GM19468 (cell line): ENCODE measurements around the gene MYLK.

Experiments
- ATAC-seq: cut with Tn5 transposase; IDR thresholded peaks from one replicate; pipeline ENCODE4 v1.9.1; 2021; ENCODE audit warnings: mild to moderate bottlenecking, moderate library complexity, moderate number of reproducible peaks; ENCODE audit not compliant: unreplicated experiment; ENCODE audit errors: extremely low read depth

MYLK gene

DNA sequence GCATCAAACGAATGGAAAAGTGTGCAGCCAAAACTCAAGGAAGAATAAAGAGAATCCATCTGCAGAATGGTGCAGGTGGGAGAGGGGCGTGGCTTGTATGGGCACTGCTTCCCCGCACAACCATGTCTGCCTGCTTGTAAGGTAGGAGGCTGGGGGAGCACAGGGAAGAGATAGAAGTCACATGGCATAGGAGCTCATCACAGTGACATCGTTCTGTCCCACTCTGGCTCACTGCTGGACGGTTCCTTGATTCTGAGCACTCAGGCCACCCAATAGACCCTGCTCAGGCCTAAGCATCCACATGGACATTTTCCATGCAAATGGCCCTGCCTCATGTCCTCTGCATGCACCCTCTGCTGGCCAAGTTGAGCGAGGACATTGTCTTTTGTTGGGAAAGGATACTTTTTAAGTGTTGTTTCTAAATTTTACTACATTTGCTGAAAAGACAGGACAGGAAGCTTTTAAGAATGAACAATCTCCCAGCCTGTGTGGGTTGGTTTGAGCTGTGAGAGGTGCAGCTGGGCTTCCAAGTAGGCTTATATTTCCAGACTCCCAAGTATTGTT, 3.1 kb downstream of the MYLK start:
- no peak for ATAC-seq

DNA sequence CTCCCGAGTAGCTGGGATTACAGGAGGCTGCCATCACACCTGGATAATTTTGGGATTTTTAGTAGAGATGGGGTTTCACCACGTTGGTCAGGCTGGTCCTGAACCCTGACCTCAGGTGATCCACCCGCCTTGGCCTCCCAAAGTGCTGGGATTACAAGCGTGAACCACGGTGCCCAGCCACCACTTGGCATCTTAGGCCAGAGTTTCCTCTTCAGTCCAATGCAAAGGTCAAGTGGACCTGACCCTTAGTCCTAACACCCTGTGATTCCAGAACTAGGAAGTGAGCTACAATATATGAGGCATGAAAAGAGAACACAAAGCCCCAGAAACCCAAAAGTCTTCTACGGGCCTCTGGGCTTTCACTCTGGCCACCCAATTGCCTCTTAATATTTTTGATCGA, 5.3 kb downstream of the MYLK start:
- ATAC-seq, result no peak

DNA sequence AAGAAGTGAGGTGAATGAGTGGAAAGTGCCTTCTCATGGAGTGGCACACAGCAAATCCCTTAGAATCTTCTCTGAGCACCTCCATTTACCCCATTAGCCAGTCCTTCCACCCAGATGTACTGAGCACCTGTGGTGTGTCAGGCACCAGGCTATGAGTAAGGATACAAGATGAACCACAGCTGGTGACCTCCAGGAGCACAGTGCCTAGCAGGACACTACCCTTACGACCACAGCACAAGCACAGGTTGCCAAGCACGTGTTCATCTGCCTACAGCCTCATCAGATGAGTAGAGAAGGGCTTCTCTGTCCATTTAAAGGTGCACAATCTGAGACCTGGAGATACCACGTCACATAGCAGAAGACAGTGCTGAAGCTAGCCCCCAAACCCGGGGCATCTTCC, 6.2 kb downstream of the MYLK start:
- ATAC-seq, result no peak

DNA sequence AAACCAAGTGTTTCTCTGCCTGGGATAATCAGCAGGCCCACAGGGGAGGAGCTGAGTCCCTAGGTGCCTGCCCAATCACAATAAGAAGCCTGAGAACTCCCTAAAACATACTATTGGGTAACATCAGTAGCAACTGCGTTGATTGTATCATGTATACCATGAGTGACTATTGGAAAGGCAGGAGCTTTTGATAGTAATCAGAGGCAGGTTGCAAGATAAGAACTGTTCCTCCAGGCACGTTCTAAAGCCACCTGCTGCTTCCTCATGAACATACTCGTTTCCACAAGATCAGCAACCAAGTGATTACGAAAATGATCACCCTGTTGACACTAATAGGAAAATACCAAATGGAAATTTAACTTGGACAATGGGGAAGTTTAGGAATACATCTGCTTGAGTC, 6.7 kb downstream of the MYLK start:
- ATAC-seq, result no peak

DNA sequence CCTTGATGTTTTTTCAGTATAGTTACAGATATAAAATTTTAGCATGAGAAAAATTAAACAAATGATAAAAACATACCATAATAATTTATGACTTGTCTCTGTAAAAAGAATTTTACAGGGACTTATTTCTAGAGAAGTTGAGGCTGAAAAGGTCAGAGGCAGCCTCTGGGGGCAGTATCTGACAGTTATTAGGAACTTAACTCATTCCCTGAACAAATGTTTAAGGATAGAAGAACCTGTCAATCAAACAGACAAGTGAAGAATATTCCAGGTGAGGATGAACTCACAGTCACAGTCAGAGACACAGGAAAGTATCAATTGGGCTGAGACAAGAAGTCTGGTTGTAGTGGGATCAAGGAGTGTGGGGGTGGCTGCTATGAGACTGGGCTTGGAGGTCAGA, 7.3 kb downstream of the MYLK start:
- no peak for ATAC-seq

DNA sequence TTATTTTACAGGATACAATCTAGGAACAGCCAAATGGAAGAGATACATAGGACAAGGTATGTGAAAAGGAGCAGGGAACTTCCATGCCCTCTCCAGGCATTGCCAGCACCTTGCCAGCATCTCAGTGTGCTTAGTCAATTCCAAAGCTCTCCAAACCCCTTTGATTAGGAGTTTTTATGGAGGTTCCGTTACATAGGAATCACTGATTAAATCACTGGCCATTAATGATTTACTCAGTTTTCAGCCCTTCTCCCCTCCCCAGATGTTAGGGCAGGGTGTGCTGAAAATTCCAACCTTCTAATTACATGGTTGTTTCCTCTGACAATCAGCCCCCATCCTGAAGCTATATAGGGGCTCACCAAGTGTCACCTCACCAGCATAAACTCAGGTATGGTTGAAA, 11.5 kb downstream of the MYLK start:
- ATAC-seq, result no peak

DNA sequence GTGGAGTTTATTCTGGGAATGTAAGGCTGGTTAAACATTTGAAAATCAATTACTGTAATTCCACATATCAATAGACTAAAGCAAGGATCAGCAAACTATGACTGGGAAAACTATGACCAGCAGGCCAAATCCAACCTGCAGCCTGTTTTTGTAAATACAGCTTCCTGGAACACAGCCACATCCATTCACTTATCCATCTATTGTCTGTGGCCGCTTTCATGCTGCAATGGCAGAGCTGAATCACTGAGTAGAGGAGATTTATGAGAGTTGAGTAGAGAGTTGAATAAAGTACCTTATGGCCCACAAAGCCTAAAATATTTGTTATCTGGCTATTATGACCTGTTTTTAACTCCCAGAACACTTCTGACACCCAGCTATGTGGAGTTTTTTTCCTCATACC, 12.2 kb downstream of the MYLK start:
- no peak for ATAC-seq

DNA sequence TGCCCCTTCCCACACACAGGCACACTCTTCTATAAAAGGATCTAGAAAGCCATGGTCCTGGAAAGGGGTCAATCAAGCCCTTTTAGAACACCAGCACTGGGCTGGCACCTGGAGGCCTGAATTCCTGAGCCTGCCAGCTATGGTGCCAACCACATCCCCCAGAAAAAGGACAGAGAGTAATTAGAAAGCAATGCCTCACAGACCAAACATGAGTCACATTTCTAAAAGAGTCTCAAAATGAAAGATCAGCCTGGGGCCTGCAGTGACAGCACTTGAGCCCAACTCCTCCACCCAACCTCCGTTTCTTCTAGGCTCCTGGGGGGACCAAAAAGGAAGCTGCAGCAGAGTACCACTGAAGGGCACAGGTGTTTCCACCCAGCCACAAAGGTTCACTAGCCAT, 14.1 kb downstream of the MYLK start:
- ATAC-seq, result no peak

DNA sequence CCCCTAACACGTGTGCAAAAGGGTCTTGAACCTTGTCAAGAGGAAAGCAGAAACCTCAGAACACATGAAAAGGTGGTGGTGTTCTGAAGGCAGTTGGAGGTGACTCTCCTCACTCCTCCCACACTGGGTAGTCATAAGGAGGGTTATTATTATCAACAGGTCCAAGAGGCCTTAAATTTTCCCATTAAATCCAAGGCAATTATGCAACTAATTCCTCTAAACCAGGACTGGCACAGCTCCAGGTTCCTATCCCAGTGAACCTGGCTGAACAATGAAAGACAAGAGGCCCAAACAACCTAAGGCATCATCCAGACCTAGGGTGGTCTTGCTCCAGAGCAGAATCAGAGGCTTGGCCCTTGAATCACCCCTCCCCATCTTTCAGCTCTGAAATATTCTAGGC, 15.0 kb downstream of the MYLK start:
- ATAC-seq, result no peak

DNA sequence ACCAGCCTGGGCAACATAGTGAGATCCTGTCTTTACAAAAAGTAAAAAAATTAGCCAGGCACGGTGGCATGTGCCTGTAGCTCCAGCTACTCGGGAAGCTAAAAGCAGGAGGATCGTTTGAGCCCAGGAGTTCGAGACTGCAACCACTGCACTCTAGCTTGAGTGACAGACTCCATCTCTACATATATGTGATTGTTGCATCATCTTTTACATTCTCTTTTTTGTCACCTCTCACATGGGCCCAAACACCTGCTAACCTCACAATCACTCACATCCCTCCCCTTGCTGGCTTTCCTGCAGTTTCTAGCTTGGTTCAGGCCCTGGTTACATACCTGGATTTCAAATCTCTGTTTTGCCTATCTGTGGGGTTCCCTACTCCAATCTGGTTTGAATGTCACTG, 19.4 kb downstream of the MYLK start:
- ATAC-seq, result no peak

DNA sequence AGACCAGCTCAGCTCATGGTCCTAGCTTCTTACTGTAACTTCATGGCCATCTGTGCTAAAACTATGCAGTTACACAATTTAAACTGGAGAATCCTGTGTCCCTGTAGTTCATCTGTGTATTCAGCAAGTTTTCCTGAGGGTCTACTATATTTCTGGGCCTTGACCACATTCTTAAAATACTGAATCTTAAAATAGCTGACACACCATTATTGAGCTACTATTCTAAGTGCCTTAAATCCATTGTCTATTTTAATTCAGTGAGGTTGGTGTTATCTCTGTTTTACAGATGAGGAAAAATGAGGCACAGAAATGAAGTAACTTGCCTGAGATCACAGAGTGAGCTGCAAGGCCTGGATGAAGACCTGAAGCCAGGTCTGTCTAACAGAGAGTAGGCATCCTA, 22.0 kb downstream of the MYLK start:
- no peak for ATAC-seq

DNA sequence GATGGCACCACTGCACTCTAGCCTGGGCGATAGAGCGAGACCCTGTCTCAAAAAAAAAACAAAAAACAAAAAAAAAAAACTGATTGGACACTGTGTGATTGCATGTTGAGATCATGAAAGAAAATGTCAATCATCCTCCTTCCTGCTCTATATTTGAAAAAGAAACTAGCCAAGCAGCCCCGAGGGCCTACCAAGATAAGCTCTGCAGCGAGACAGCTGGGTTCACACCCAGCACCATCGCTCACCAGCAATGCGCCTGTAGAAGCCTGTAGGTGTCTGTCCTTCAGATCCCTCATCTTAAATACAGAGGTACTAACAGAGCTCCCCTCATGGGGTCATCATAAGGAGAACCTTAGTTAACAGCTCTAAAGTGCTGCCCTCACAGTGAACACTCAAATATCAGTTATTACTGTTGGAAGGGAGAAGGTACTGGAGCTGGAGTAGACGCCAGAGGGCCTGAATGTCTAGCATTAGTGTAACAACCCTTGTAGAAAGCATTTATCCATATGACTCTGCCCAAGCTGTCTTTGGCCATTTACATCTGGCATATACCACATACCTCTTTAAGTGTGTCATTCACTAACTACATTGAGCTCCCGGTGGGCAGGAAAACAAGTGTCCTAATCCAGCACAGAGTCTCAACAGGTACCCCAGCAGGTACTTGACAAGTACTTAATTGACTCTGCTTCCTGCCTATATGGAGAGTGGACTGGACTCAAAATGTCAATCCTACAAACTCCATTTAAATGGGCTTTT, 22.9 kb downstream of the MYLK start:
- no peak for ATAC-seq

DNA sequence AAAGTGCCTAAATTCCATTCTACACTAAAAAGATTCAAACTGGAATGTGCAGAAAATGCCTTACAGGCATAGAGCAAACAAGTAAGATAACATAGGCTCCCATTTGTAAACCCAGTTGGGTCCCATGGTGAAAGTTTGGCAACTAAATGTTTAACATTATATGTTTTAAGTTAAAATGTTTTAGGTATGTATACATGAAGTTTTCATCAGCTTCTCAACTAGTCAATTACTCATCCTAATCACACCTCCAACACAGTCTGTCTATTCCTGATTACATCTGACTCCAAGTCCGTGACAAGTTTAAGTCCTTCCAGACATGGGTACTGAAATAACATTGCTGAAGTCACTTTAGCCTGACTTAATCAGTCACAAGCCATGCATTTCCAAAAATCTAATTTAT, 25.0 kb downstream of the MYLK start:
- no peak for ATAC-seq

DNA sequence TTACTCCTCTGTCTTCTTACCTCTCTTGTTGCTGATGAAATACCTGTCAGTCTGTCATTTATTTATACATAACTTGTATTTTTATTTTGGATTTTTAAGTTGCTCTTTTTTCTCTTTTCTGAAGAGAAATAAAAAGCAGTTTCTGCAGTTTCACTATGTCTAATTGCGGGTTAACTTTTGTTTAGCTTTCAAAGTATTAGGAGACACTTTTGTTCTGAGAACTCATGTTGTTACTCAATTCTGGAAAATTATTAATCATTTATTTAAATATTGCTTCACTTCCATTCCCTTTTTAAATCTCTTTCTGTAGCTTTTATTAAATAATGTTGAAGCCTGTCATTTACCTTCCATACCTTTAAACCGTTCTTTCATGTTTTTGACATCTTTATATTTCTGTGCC, 29.2 kb downstream of the MYLK start:
- no peak for ATAC-seq

DNA sequence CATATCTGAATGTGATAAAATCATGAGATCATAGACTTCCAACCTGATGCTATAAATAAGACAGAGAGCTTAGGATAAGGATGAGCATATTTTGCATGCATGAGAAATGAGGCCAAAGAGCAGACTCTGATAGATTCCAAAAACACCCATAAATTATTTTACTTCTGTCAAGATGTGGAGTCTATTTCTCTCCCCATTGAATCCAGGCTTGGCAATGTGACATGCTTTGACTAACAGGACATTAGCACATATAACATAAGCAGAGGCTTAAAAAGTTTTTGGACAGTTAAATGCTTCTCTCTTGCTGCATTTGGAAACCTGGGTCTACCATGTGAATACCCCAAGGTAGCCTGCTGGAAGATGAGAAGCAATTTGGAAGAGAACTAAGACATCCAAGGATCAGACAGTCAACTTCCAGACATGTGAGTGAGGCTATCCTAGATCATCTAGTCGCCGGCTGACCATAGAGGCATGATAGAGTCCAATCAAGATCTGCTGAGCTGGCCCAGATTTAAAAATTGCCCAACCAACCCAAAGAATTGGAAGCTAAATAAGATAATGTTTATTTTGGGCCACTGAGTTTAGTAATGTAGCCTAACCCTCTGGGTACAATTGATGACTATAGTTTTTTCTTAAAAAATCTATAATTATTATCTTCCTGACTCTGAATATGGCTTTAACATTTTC, 30.3 kb downstream of the MYLK start:
- no peak for ATAC-seq

DNA sequence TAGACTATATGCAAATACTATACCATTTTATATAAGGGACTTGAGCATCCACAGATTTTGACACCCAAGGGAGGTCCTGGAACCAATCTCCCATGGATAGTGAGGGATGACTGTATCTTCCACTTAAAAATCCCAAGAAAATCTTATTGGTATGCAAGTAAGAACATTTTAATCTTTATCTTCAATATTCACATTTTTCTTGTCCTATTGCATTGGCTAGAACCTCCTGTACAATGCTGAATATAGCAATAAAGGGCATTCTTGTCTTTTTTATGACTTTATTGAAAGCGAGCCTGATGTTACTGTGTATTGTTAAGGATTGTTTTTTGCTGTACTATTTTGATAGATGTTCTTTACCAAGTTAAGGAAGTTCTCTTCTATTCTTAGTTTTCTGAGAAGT, 36.9 kb downstream of the MYLK start:
- no peak for ATAC-seq

DNA sequence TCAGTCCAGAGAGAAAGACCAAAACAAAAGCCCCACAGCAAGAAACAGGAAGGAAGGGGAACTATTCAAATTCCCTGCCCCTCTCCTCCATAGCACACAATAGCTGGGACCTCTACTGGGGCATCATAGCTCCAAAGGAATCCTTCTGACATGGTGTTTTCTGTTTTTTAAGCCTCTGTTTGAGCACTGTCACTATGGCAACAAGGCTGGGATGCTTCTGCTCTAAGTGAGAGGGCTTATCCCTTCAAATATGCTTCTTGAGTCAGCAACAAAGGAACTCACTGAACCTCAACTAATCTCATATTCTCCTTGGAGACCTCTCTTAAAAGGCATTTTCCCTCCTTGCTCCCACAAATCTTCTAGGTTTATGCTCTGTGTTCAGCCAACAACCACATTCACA, 40.5 kb downstream of the MYLK start:
- no peak for ATAC-seq

DNA sequence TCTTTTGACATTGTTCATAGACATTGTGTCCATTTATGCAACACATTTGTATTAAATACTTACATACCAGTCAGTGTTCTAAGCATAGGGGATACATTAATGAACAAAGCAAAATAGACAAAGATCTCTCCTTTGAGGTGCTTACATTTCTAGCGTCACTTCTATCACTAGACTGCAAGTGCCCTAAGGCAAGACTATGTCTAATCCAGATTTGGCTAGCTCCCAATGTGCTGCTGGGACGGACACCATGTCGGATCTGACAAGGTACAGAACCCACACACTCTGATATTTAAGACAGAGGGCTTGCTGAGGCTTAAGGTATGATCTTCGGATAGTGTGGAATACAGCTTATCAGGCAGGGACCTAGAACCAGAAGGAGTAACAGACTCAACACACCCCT, 41.4 kb downstream of the MYLK start:
- ATAC-seq, result no peak

DNA sequence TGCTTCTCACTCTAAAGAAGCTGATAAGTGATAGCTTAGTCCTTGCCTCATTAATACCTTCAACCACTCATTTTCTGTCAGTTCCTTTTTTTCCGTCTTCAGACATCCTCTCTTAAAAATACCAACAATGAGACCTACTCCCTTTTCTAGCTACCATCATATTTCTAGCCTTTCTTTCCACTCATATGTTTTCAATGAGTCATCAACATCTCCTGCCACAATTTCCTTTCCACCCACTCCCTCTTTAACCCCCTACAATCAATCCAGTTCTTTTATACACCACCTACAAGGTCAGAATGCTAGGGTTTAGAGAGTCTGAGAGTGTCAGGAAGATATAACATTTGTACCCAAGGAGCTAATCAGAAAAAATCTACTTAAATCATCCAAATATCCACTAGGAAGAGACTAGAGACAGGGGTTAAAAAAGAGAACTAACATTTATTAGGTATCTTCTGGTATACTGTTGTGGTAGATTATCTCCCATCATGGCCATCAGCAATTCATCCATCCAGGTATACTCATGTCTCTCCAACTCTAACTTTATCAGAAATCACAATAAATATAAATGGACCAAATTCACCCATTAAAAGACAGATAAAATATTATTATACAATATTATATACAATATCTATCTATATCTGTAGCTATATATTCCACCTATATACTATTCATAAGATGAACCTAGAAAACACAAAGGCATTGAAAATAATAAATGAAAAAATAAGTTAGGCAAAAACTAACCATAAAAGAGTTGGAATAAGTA, 42.5 kb downstream of the MYLK start:
- no peak for ATAC-seq

DNA sequence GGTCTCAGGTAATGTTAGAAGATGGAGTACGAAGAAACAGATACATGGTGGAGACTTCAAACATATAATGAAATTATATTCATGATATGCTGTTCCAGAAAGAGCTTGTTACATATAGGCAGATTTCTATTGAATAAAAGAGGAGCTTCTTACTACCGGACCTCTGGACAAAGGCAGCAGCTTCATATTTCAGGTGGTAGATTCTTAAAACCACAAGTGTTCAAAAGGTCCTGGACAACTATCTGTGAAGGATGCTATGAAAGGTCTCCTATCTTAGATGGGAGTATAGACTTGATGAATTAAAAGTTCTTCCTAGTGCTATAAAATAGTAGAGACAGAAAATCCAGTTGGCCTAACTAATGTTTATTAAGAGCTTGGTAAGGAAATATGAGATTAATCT, 43.2 kb downstream of the MYLK start:
- no peak for ATAC-seq

DNA sequence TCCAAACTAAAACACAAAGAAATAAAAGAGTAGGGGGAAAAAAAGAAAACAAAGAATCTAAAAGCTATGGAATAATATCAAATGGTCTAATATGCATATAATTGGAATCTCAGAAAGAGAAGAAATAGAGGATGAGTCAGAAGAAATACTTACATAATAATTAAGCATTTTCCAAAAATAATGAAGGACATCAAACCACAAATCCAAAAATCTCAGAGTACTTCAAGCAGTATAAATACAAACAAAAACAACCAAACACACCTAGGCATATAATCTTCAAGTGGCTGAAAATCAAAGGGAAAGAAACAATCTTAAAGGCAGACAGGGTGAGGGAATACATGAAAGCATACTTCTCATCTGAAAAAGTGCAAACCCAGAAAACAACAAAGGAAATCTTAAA, 46.3 kb downstream of the MYLK start:
- ATAC-seq, result no peak
